HepG2 (cell line): ENCODE results near the gene PACS2. TPM values are rescaled to one million over a fixed set of nuclear protein-coding genes. Genes with fewer than 3 reads are reported as not detected.
A peak's percentile ranks its signal among the peaks of the same experiment; 100 is the strongest.

ENCODE experiments used
- CREB1 ChIP-seq, 2 experiments: fragments of 450-650 bp in 1 of 2; IDR thresholded peaks; 2 replicates each; pipeline ENCODE4 v1.6.1; 2016 to 2017; ENCODE audit warnings: control low read depth in 1 of 2, mild to moderate bottlenecking in 1 of 2, missing compliant biosample characterization in 1 of 2, missing genetic modification characterization in 1 of 2
- DMTF1 ChIP-seq: sonication (generic); formaldehyde crosslinking; IDR thresholded peaks from 2 replicates; pipeline ENCODE4 v1.4.0; 2020; ENCODE audit warnings: mild to moderate bottlenecking, missing genetic modification reagents
- ESRRA ChIP-seq: sonication (generic); formaldehyde crosslinking; IDR thresholded peaks from 2 replicates; pipeline ENCODE4 v1.5.1; 2020; ENCODE audit warnings: mild to moderate bottlenecking, low read depth, missing genetic modification reagents
- FOXM1 ChIP-seq: sonication (generic); formaldehyde crosslinking; IDR thresholded peaks from 2 replicates; pipeline ENCODE4 v1.5.0; 2020; ENCODE audit warnings: missing genetic modification reagents
- ISX ChIP-seq: sonication (generic); formaldehyde crosslinking; conservative IDR thresholded peaks from 2 replicates; pipeline ENCODE4 v1.5.0; 2020; ENCODE audit warnings: missing genetic modification reagents
- KDM2A ChIP-seq: sonication (generic); formaldehyde crosslinking; IDR thresholded peaks from 2 replicates; pipeline ENCODE4 v1.4.0; 2020; ENCODE audit warnings: low read depth, missing genetic modification reagents, borderline replicate concordance
- KLF15 ChIP-seq: sonication (generic); formaldehyde crosslinking; IDR thresholded peaks from 2 replicates; pipeline ENCODE4 v1.8.1; 2023; ENCODE audit warnings: borderline replicate concordance, mild to moderate bottlenecking, inconsistent platforms, missing genetic modification reagents, mixed read lengths
- KLF6 ChIP-seq: IDR thresholded peaks from 2 replicates; pipeline ENCODE4 v1.8.0; 2016; ENCODE audit warnings: missing biosample characterization, missing genetic modification reagents
- MIER2 ChIP-seq: IDR thresholded peaks from 2 replicates; pipeline ENCODE4 v1.6.1; 2016; ENCODE audit warnings: missing biosample characterization, missing genetic modification reagents
- MXD3 ChIP-seq: IDR thresholded peaks from 2 replicates; pipeline ENCODE4 v1.6.1; 2016; ENCODE audit warnings: mild to moderate bottlenecking, missing biosample characterization, missing genetic modification reagents
- PAXIP1 ChIP-seq: sonication (generic); formaldehyde crosslinking; conservative IDR thresholded peaks from 2 replicates; pipeline ENCODE4 v1.4.0; 2020; ENCODE audit warnings: mild to moderate bottlenecking, missing genetic modification reagents, moderate library complexity
- RELA ChIP-seq: sonication (generic); formaldehyde crosslinking; IDR thresholded peaks from 2 replicates; pipeline ENCODE4 v1.4.0; 2020; ENCODE audit warnings: missing genetic modification reagents
- STAG1 ChIP-seq: sonication (generic); formaldehyde crosslinking; IDR thresholded peaks from 2 replicates; pipeline ENCODE4 v1.4.0; 2020; ENCODE audit warnings: missing genetic modification reagents
- YY1 ChIP-seq: IDR thresholded peaks from 2 replicates; pipeline ENCODE4 v1.6.1; 2011; ENCODE audit warnings: low read length, low read depth, moderate library complexity, mild to moderate bottlenecking; ENCODE audit not compliant: insufficient read depth, insufficient replicate concordance
- ZBTB21 ChIP-seq: sonication (generic); formaldehyde crosslinking; IDR thresholded peaks from 2 replicates; pipeline ENCODE4 v1.4.0; 2020; ENCODE audit warnings: missing genetic modification reagents
- ZFP41 ChIP-seq: sonication (generic); formaldehyde crosslinking; IDR thresholded peaks from 2 replicates; pipeline ENCODE4 v1.4.0; 2020; ENCODE audit warnings: mild to moderate bottlenecking, missing genetic modification reagents, borderline replicate concordance
- ZNF136 ChIP-seq: sonication (generic); formaldehyde crosslinking; IDR thresholded peaks from 2 replicates; pipeline ENCODE4 v1.8.1; 2022; ENCODE audit warnings: low read depth, mild to moderate bottlenecking, moderate library complexity, missing genetic modification reagents
- ZNF337 ChIP-seq: sonication (generic); formaldehyde crosslinking; IDR thresholded peaks from 2 replicates; pipeline ENCODE4 v1.5.1; 2020; ENCODE audit warnings: missing genetic modification reagents, low read depth, mild to moderate bottlenecking, borderline replicate concordance
- ZNF503 ChIP-seq: sonication (generic); formaldehyde crosslinking; IDR thresholded peaks from 2 replicates; pipeline ENCODE4 v1.4.0; 2020; ENCODE audit warnings: missing genetic modification reagents
- ZNF776 ChIP-seq: sonication (generic); formaldehyde crosslinking; IDR thresholded peaks from 2 replicates; pipeline ENCODE4 v1.4.0; 2020; ENCODE audit warnings: mild to moderate bottlenecking, missing genetic modification reagents
- ZSCAN29 ChIP-seq: sonication (generic); formaldehyde crosslinking; conservative IDR thresholded peaks from 2 replicates; pipeline ENCODE4 v1.4.0; 2020; ENCODE audit warnings: mild to moderate bottlenecking, missing genetic modification reagents
- polyA plus RNA-seq, 8 experiments: library from polyadenylated mRNA; depleted of rRNA in 3 of 8; stranded (reverse) in 7 of 8; unstranded in 1 of 8; fragments of >200 nt; fragmentation: Illumina TruSeq in 4 of 8; extraction: Trizol in 4 of 8; gene quantifications; 2 replicates each; pipeline versions ENCODE4 v1.2.1 to v1.2.3, GENCODE V29; 2011 to 2016; ENCODE audit warnings: low read depth in 4 of 8, missing spikeins in 1 of 8, mixed read lengths in 1 of 8; ENCODE audit not compliant: insufficient read depth in 1 of 8
- total RNA-seq, 5 experiments: library from RNA; depleted of rRNA; stranded (reverse); fragments of >200 nt; fragmentation: Illumina TruSeq; extraction: Trizol; gene quantifications; 2 replicates each; pipeline ENCODE4 v1.2.3, GENCODE V29; 2016; ENCODE audit warnings: low read depth in 1 of 5

Gene PACS2
- total and polyA plus RNA-seq, 2 of the 13 experiments (the other 11 are each of a cell fraction or from before 2014, with no cell fraction given) = 23.6 to 27.6 TPM

GRCh38 chr14:105419195-105420091 is 104.9 kb downstream of the PACS2 start, which contains the start of gene MTA1 (continued):
- TF ChIP-seq ZNF136 (CRISPR knock-in tag) (no peak), PAXIP1 (CRISPR knock-in tag) (peak; percentile 43; the same call in 1 of the 2 replicates), KDM2A (CRISPR knock-in tag) (peak; percentile 79), ISX (0 out of 2 replicates have a peak, but pooled peaks have one; percentile 38), KLF15 (CRISPR knock-in tag) (no peak; the same call in 1 of the 2 replicates), ZNF337 (no peak), ZBTB21 (no peak), KLF6 (CRISPR knock-in tag) (peak; percentile 83), ZSCAN29 (CRISPR knock-in tag) (0 out of 2 replicates have a peak, but pooled peaks have one; percentile 32), ZNF503 (CRISPR knock-in tag) (no peak), MXD3 (peak; percentile 92; the same call in 1 of the 2 replicates), DMTF1 (CRISPR knock-in tag) (no peak), CREB1 (IDR thresholded peaks at IDR 0.05) (no peak), CREB1 (CRISPR knock-in tag; IDR thresholded peaks at IDR 0.05) (no peak), FOXM1 (CRISPR knock-in tag) (no peak), ZNF776 (CRISPR knock-in tag) (no peak; the same call in none of the 2 replicates), YY1 (peak; percentile 56), ESRRA (0 out of 2 replicates have a peak, but pooled peaks have one; percentile 72), STAG1 (CRISPR knock-in tag) (no peak), RELA (CRISPR knock-in tag) (no peak), MIER2 (CRISPR knock-in tag) (no peak), ZFP41 (no peak)
